ENCODE data around the gene SERPINE1.
"Not testable (repeated sequence)": the region's sequence is repeated elsewhere in the genome, so short reads cannot be mapped to it uniquely, and the experiment has no call there.

The SERPINE1 gene

DNA sequence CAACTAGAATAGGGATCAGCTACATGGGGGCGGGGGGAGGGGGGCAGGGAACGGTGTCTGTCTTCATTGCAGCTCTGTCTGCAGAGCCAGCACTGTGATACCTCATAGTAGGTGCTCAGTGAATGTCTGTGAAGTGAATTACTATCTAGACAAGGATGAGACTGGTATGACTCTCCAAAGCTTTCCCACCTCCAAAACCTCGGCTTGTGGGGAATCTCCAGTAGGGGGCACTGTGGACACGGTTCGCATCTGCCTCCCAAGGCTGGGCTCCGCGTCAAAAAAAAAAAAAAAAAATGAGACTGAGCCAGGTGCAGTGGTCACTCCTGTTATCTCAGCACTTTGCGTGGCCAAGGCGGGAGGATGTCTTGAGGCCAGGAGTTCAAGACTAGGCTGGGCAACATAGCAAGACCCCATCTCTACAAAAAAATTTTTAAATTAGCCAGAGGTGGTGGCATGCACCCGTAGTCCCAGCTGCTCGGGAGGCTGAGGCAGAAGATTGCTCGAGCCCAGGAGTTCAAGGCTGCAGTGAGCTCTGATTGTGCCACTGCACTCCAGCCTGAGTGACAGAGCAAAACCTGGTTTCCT lies 32.0 kb upstream of the SERPINE1 start:
- Mint-ChIP-seq H3K36me3 (peaks cover 13% of the 10 kb centered on the region), H3K27ac (no peak overlapping the region), H3K9me3 (no peaks in the 10 kb centered on the region), H3K27me3 (peaks cover under 1% of the 10 kb centered on the region), H3K4me1 (peaks cover 15% of the 10 kb centered on the region), H3K4me3 (no peak overlapping the region)
- ATAC-seq (ENCODE audit: low read depth) (no peak), DNase-seq (ENCODE audit: low spot score in 2 of 2) (no peak)

DNA sequence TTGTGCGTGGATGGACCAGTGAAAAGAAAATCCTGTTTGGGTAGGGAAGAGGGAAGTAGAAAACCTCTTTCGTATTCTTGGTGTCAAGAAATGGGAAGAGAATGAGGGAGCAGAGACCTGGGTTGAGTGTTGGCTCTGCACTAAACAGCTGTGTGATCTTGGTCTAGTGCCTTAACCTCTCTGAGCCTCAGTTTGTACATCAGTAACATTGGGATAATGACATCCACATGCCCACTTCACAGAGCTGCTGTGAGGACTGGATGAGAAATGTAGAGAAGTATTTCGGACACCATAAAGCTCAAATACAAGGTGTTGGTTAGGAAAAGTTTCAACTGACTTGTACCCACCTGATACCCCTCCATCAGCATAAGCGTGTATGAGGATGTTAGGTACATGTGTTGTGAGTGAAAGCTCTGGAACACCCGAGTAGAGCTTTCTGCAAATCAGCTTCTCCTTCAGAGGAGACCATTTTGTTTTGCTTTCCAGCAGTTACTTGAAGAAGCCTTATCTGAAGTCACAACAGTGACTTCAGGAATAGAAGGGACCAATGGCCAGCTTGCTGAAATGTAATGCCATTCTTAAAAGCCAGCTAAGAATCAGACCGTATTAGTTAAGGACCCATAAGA lies 30.5 kb upstream of the SERPINE1 start:
- Mint-ChIP-seq H3K27me3 (peaks cover 2% of the 10 kb centered on the region), H3K36me3 (peaks cover 6% of the 10 kb centered on the region), H3K27ac (no peak overlapping the region), H3K4me3 (no peak overlapping the region), H3K9me3 (no peaks in the 10 kb centered on the region), H3K4me1 (peaks cover 13% of the 10 kb centered on the region)
- ATAC-seq (ENCODE audit: low read depth) (no peak), DNase-seq (ENCODE audit: low spot score in 2 of 2) (no peak)

DNA sequence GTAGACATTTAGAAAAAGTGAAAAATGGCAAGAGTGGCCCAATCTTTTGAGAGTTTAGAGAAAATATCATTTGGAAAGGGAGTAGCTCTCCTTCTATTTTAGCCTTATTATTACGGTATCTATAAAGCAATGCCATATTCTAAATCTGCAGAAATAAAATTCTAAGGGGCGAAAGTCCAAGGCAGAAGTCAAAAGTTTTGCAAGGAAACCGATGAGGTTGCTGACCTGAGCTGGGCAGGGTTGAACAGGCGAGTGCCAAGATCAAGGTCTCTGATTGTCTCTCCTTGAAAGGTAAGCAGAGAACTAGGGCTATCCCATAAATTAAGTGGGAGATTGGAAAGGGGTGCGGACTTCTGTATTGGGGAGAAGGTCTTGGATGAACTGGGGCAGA lies 30.0 kb upstream of the SERPINE1 start:
- ATAC-seq (ENCODE audit: low read depth) (no peak), DNase-seq (ENCODE audit: low spot score in 2 of 2) (no peak)
- Mint-ChIP-seq H3K36me3 (peaks cover 4% of the 10 kb centered on the region), H3K4me3 (no peak overlapping the region), H3K9me3 (no peaks in the 10 kb centered on the region), H3K27me3 (peaks cover 4% of the 10 kb centered on the region), H3K4me1 (peaks cover 13% of the 10 kb centered on the region), H3K27ac (no peak overlapping the region)

GRCh38 chr7:101097561-101097960 lies 29.3 kb upstream of the SERPINE1 start:
- H3K9me3 Mint-ChIP-seq: no peaks in the 10 kb centered on the region
- DNase-seq (ENCODE audit: low spot score in 2 of 2) (no peak), ATAC-seq (ENCODE audit: low read depth) (no peak)
- H3K4me3 Mint-ChIP-seq: no peak overlapping the region
- H3K27ac Mint-ChIP-seq: no peak overlapping the region
- H3K4me1 Mint-ChIP-seq: peaks cover 13% of the 10 kb centered on the region
- H3K27me3 Mint-ChIP-seq: peaks cover 4% of the 10 kb centered on the region
- peaks cover 4% of the 10 kb centered on the region for H3K36me3 Mint-ChIP-seq

- no peak for DNase-seq (ENCODE audit: low spot score in 2 of 2)
- H3K27me3 Mint-ChIP-seq: peaks cover 14% of the 10 kb centered on the region
- H3K27ac Mint-ChIP-seq: no peak overlapping the region
- no peak overlapping the region for H3K4me3 Mint-ChIP-seq
- peaks cover 10% of the 10 kb centered on the region for H3K4me1 Mint-ChIP-seq
- no peak for ATAC-seq (ENCODE audit: low read depth)
- no peaks in the 10 kb centered on the region for H3K36me3 Mint-ChIP-seq
- H3K9me3 Mint-ChIP-seq: no peaks in the 10 kb centered on the region
Measured at GRCh38 chr7:101099969-101100781, 26.7 kb upstream of the SERPINE1 start.

DNA sequence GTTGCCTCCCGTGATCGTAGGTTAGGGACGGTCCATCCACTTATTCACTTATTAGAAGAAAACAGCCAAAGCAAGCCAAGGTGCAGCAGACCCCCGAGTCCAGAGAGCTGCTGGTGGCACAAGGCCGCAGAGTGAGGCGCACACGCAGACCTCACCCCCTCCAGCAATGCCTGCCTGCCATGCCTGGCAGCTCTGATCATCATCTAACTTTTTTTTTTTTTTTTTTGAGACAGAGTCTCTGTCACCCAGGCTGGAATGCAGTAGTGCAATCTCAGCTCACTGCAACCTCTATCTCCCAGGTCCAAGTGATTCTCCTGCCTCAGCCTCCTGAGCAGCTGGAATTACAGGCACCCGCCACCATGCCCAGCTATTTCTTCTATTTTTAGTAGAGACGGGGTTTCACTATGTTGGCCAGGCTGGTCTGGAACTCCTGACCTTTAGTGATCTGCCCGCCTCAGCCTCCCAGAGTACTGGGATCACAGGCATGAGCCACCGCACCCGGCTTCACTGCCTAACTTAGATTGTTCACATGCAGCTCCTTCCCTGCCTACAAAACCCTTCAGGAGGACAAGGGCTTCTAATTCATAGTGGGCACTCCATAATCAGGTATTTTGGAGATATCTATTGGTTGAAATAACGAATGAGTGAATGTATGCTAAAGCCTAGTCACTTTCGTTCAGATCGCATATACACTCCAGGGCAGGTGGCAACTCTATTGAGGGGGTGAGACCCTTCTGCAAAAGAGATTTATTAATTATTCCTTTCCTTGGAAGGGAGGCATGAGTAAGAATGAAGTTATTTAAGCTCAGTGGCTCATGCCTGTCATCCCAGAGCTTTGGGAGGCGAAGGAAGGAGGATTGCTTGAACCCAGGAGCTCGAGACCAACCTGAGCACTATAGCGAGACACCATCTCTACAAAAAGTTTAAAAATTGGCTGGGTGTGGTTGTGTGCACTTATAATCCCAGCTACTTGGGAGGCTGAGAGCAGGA lies 25.8 kb upstream of the SERPINE1 start:
- peaks cover 7% of the 10 kb centered on the region for H3K4me1 Mint-ChIP-seq
- peaks cover 14% of the 10 kb centered on the region for H3K27me3 Mint-ChIP-seq
- DNase-seq (ENCODE audit: low spot score in 2 of 2): no peak
- no peaks in the 10 kb centered on the region for H3K9me3 Mint-ChIP-seq
- ATAC-seq (ENCODE audit: low read depth): no peak
- H3K4me3 Mint-ChIP-seq: no peak overlapping the region
- no peaks in the 10 kb centered on the region for H3K36me3 Mint-ChIP-seq
- H3K27ac Mint-ChIP-seq: no peak overlapping the region

- no peak for ATAC-seq (ENCODE audit: low read depth)
- no peak overlapping the region for H3K27ac Mint-ChIP-seq
- H3K27me3 Mint-ChIP-seq: peaks cover 14% of the 10 kb centered on the region
- no peaks in the 10 kb centered on the region for H3K36me3 Mint-ChIP-seq
- DNase-seq (ENCODE audit: low spot score in 2 of 2): no peak
- H3K4me3 Mint-ChIP-seq: no peak overlapping the region
- H3K9me3 Mint-ChIP-seq: no peaks in the 10 kb centered on the region
- peaks cover 4% of the 10 kb centered on the region for H3K4me1 Mint-ChIP-seq
Measured at GRCh38 chr7:101102026-101102425, 24.9 kb upstream of the SERPINE1 start.

DNA sequence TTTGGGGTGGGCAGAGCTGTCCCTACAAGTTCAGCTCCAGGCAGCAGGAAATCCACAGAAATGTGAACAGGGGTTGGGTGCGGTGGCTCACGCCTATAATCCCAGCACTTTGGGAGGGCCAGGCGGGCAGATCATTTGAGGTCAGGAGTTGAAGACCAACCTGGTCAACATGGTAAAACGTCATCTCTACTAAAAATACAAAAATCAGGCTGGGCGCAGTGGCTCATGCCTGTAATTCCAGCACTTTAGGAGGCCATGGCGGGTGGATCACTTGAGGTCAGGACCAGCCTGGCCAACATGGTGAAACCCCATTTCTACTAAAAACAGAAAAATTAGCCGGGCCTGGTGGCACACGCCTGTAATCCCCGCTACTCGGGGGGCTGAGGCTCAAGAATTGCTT lies 23.2 kb upstream of the SERPINE1 start:
- not testable (repeated sequence) for H3K4me1 Mint-ChIP-seq; ATAC-seq (ENCODE audit: low read depth); H3K4me3 Mint-ChIP-seq; H3K9me3 Mint-ChIP-seq; H3K36me3 Mint-ChIP-seq; H3K27ac Mint-ChIP-seq; DNase-seq (ENCODE audit: low spot score in 2 of 2)
- peaks cover 21% of the 10 kb centered on the region for H3K27me3 Mint-ChIP-seq

GRCh38 chr7:101104193-101104713 lies 22.7 kb upstream of the SERPINE1 start:
- Mint-ChIP-seq H3K27me3 (peaks cover 21% of the 10 kb centered on the region), H3K9me3 (no peaks in the 10 kb centered on the region), H3K27ac (no peak overlapping the region), H3K4me1 (peaks cover 4% of the 10 kb centered on the region), H3K36me3 (no peaks in the 10 kb centered on the region), H3K4me3 (no peak overlapping the region)
- no peak for ATAC-seq (ENCODE audit: low read depth)
- DNase-seq (ENCODE audit: low spot score in 2 of 2): no peak

DNA sequence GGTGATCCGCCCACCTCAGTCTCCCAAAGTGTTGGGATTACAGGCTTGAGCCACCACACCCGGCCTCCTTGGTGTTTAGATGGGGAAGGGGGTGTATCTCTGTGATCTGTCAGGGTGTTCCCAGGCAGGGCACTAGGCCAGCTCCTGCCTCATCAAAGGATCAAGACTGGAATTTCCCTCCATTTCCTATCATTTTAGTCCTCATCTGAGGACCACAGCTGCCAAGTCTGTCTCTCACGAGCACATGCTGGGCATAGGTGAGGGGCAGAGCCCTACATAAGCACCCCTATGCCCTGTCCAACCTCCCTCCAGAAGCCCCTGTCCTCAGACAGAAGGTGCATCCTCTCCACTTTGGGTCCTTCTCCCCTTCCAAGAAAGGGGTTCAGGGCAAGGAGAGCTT lies 22.1 kb upstream of the SERPINE1 start:
- Mint-ChIP-seq H3K27ac (no peak overlapping the region), H3K27me3 (peaks cover 23% of the 10 kb centered on the region), H3K4me1 (peaks cover 4% of the 10 kb centered on the region), H3K4me3 (no peak overlapping the region), H3K36me3 (no peaks in the 10 kb centered on the region), H3K9me3 (no peaks in the 10 kb centered on the region)
- ATAC-seq (ENCODE audit: low read depth): no peak
- no peak for DNase-seq (ENCODE audit: low spot score in 2 of 2)

GRCh38 chr7:101105248-101105647 lies 21.7 kb upstream of the SERPINE1 start:
- peaks cover 22% of the 10 kb centered on the region for H3K27me3 Mint-ChIP-seq
- H3K36me3 Mint-ChIP-seq; H3K4me3 Mint-ChIP-seq; H3K27ac Mint-ChIP-seq; ATAC-seq (ENCODE audit: low read depth); H3K4me1 Mint-ChIP-seq; DNase-seq (ENCODE audit: low spot score in 2 of 2); H3K9me3 Mint-ChIP-seq: not testable (repeated sequence)

DNA sequence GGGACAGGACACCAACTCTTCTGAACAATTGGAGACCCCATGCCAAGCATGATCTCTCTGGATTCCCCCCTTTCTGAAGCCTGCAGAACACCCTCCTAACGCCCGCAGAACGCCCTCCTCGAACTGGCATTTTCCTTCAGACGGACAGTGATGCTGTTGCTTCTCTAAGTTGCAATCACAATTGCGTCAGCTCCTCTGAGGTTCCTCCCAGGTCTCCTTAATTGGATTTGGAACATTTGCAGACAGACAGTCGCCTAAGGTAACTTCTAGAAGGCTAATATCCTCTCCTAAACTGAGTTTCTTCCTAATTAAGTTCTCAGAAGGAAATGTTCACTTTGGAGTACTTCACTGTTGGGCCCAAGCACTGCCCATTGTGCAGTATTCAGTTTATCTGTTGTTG lies 20.5 kb upstream of the SERPINE1 start:
- DNase-seq (ENCODE audit: low spot score in 2 of 2) (no peak), ATAC-seq (ENCODE audit: low read depth) (no peak)
- Mint-ChIP-seq H3K4me3 (no peak overlapping the region), H3K27me3 (peaks cover 22% of the 10 kb centered on the region), H3K9me3 (no peaks in the 10 kb centered on the region), H3K36me3 (no peaks in the 10 kb centered on the region), H3K27ac (no peak overlapping the region), H3K4me1 (no peaks in the 10 kb centered on the region)

GRCh38 chr7:101108330-101108857 lies 18.5 kb upstream of the SERPINE1 start:
- ATAC-seq (ENCODE audit: low read depth): no peak
- Mint-ChIP-seq H3K27ac (no peak overlapping the region), H3K9me3 (no peaks in the 10 kb centered on the region), H3K27me3 (peaks cover 19% of the 10 kb centered on the region), H3K4me3 (no peak overlapping the region), H3K4me1 (no peaks in the 10 kb centered on the region), H3K36me3 (no peaks in the 10 kb centered on the region)
- DNase-seq (ENCODE audit: low spot score in 2 of 2): no peak

Measured in memory B cell (primary cell).